Naive B cell (primary cell): Measurements from ENCODE around the gene SIPA1. TPM values are rescaled to one million over a fixed set of nuclear protein-coding genes. Genes with fewer than 3 reads are reported as not detected.
"Not testable (repeated sequence)": the region's sequence is repeated elsewhere in the genome, so short reads cannot be mapped to it uniquely, and the experiment has no call there.

Experiments
- ATAC-seq, 2 donors: fragments of 150-1000 bp; cut with Tn5 transposase; 2 replicates each; pipeline ENCODE4 v1.10.0; 2021; ENCODE audit warnings: low read depth in 2 of 2, mild to moderate bottlenecking in 2 of 2, moderate library complexity in 2 of 2
- DNase-seq: peaks from one replicate; pipeline ENCODE4 v3.0.0; 2022
- H3K27ac Mint-ChIP-seq, 6 donors: one replicate each; pipeline ENCODE4 v1.8.0; 2020 to 2022; ENCODE audit warnings: mild to moderate bottlenecking in 6 of 6, mixed read lengths in 6 of 6, moderate library complexity in 5 of 6, inconsistent platforms in 2 of 6
- H3K27me3 Mint-ChIP-seq, 3 donors: one replicate each; pipeline ENCODE4 v1.8.0; 2021 to 2022; ENCODE audit warnings: mixed read lengths in 3 of 3, mild to moderate bottlenecking in 1 of 3
- H3K36me3 Mint-ChIP-seq, 2 donors: one replicate each; pipeline ENCODE4 v1.8.0; 2020 to 2022; ENCODE audit warnings: mixed read lengths in 2 of 2, inconsistent platforms in 1 of 2, mild to moderate bottlenecking in 1 of 2
- H3K4me1 Mint-ChIP-seq, 3 donors: one replicate each; pipeline ENCODE4 v1.8.0; 2020 to 2022; ENCODE audit warnings: mixed read lengths in 3 of 3, inconsistent platforms in 1 of 3, mild to moderate bottlenecking in 1 of 3, moderate library complexity in 1 of 3
- H3K4me3 Mint-ChIP-seq, 8 donors: one replicate each; pipeline ENCODE4 v1.8.0; 2020 to 2022; ENCODE audit warnings: mild to moderate bottlenecking in 8 of 8, mixed read lengths in 8 of 8, moderate library complexity in 8 of 8, inconsistent platforms in 2 of 8
- H3K9me3 Mint-ChIP-seq, 7 donors: one replicate each; pipeline ENCODE4 v1.8.0; 2020 to 2022; ENCODE audit warnings: mixed read lengths in 7 of 7, mild to moderate bottlenecking in 5 of 7, inconsistent platforms in 2 of 7, moderate library complexity in 1 of 7
- polyA plus RNA-seq, 6 donors: library from polyadenylated mRNA; unstranded; fragments of 300-500 nt; fragmentation: Illumina TruSeq; gene quantifications; one replicate each; pipeline ENCODE4 v1.2.3, GENCODE V29; 2021; ENCODE audit warnings: low read depth in 6 of 6

The SIPA1 gene
- polyA plus RNA-seq, 6 donors from 2014 or later = 160 to 404 (median 207) TPM

- Mint-ChIP-seq H3K36me3 (no peaks in the 10 kb centered on the region), H3K4me3 (no peak overlapping the region), H3K27ac (no peak overlapping the region), H3K9me3 (no peaks in the 10 kb centered on the region), H3K27me3 (no peaks in the 10 kb centered on the region), H3K4me1 (peaks cover 0 to 2% (median 0%) of the 10 kb centered on the region in 3 donors)
- DNase-seq (no peak), ATAC-seq (no peak)
Observed at GRCh38 chr11:65680192-65680743, 42.4 kb downstream of the SIPA1 start.

GRCh38 chr11:65683480-65683879, 45.6 kb downstream of the SIPA1 start:
- ATAC-seq, H3K9me3 Mint-ChIP-seq: not testable (repeated sequence)

GRCh38 chr11:65685981-65686380, 48.1 kb downstream of the SIPA1 start:
- no peak overlapping the region for H3K4me3 Mint-ChIP-seq
- ATAC-seq = no peak

More at GRCh38 chr11:65683480-65683879, 45.6 kb downstream of the SIPA1 start:
- not testable (repeated sequence) for DNase-seq, H3K4me1 Mint-ChIP-seq, H3K36me3 Mint-ChIP-seq, H3K4me3 Mint-ChIP-seq, H3K27me3 Mint-ChIP-seq, H3K27ac Mint-ChIP-seq

GRCh38 chr11:65691847-65692246, 53.9 kb downstream of the SIPA1 start:
- DNase-seq, H3K9me3 Mint-ChIP-seq, H3K36me3 Mint-ChIP-seq, H3K4me3 Mint-ChIP-seq, H3K4me1 Mint-ChIP-seq, H3K27me3 Mint-ChIP-seq, ATAC-seq: not testable (repeated sequence)
- peak overlapping the region in 1 of 6 donors; percentile 49 for H3K27ac Mint-ChIP-seq

More at GRCh38 chr11:65685981-65686380, 48.1 kb downstream of the SIPA1 start:
- Mint-ChIP-seq H3K4me1 (no peaks in the 10 kb centered on the region), H3K27me3 (no peaks in the 10 kb centered on the region), H3K27ac (peak overlapping the region in 1 of 6 donors; percentile 71), H3K9me3 (no peaks in the 10 kb centered on the region), H3K36me3 (no peaks in the 10 kb centered on the region)
- no peak for DNase-seq

GRCh38 chr11:65692367-65692766, 54.5 kb downstream of the SIPA1 start:
- Mint-ChIP-seq H3K36me3 (no peaks in the 10 kb centered on the region), H3K4me1 (no peaks in the 10 kb centered on the region), H3K9me3 (no peaks in the 10 kb centered on the region), H3K4me3 (no peak overlapping the region), H3K27me3 (no peaks in the 10 kb centered on the region), H3K27ac (peak overlapping the region in 1 of 6 donors; percentile 38)
- ATAC-seq (no peak), DNase-seq (no peak)

GRCh38 chr11:65695459-65696241, 57.7 kb downstream of the SIPA1 start:
- Mint-ChIP-seq H3K27me3 (peaks cover 0 to 7% (median 0%) of the 10 kb centered on the region in 3 donors), H3K27ac (no peak overlapping the region)
- ATAC-seq = no peak

GRCh38 chr11:65696802-65697552, 59.1 kb downstream of the SIPA1 start:
- no peak overlapping the region for H3K4me3 Mint-ChIP-seq
- H3K4me1 Mint-ChIP-seq = peaks cover 8 to 10% (median 8%) of the 10 kb centered on the region in 3 donors
- DNase-seq = no peak
- H3K36me3 Mint-ChIP-seq = no peaks in the 10 kb centered on the region
- ATAC-seq = no peak
- H3K27ac Mint-ChIP-seq = no peak overlapping the region
- peaks cover 0 to 7% (median 0%) of the 10 kb centered on the region in 3 donors for H3K27me3 Mint-ChIP-seq
- no peaks in the 10 kb centered on the region for H3K9me3 Mint-ChIP-seq

More at GRCh38 chr11:65695459-65696241, 57.7 kb downstream of the SIPA1 start:
- H3K4me1 Mint-ChIP-seq = peaks cover 7 to 10% (median 8%) of the 10 kb centered on the region in 3 donors
- no peaks in the 10 kb centered on the region for H3K36me3 Mint-ChIP-seq
- H3K9me3 Mint-ChIP-seq = no peaks in the 10 kb centered on the region
- no peak for DNase-seq
- H3K4me3 Mint-ChIP-seq = no peak overlapping the region

GRCh38 chr11:65698205-65698604, 60.3 kb downstream of the SIPA1 start:
- ATAC-seq (no peak), DNase-seq (no peak)
- H3K4me1 Mint-ChIP-seq = peaks cover 8 to 10% (median 8%) of the 10 kb centered on the region in 3 donors
- no peaks in the 10 kb centered on the region for H3K9me3 Mint-ChIP-seq
- peak overlapping the region in 1 of 6 donors; percentile 28 for H3K27ac Mint-ChIP-seq
- peaks cover 0 to 7% (median 0%) of the 10 kb centered on the region in 3 donors for H3K27me3 Mint-ChIP-seq
- no peaks in the 10 kb centered on the region for H3K36me3 Mint-ChIP-seq
- H3K4me3 Mint-ChIP-seq = peak overlapping the region in 1 of 8 donors; percentile 53

- DNase-seq (no peak), ATAC-seq (no peak)
- Mint-ChIP-seq H3K4me3 (no peak overlapping the region), H3K27ac (peak overlapping the region in 1 of 6 donors; percentile 70), H3K9me3 (no peaks in the 10 kb centered on the region), H3K36me3 (no peaks in the 10 kb centered on the region), H3K4me1 (peaks cover 8 to 10% (median 8%) of the 10 kb centered on the region in 3 donors), H3K27me3 (peaks cover 0 to 7% (median 0%) of the 10 kb centered on the region in 3 donors)
Observed at GRCh38 chr11:65699306-65699705, 61.4 kb downstream of the SIPA1 start.

GRCh38 chr11:65700399-65700798, 62.5 kb downstream of the SIPA1 start:
- Mint-ChIP-seq H3K36me3 (no peaks in the 10 kb centered on the region), H3K27me3 (peaks cover 0 to 7% (median 0%) of the 10 kb centered on the region in 3 donors), H3K4me3 (peak overlapping the region in 1 of 8 donors; percentile 21), H3K4me1 (peaks cover 8 to 10% (median 8%) of the 10 kb centered on the region in 3 donors), H3K9me3 (no peaks in the 10 kb centered on the region), H3K27ac (no peak overlapping the region)
- ATAC-seq (peak; percentile 80 to 97), DNase-seq (no peak)

Other genes starting within 250 kb of the SIPA1 start
- 1 to 10 TPM in 5 of 6 donors, under 1 TPM in 1; 0.88 to 4.2 (median 1.2) TPM for gene NEAT1, start 215.3 kb upstream of the SIPA1 start, polyA plus RNA-seq
- 1,000 to 10,000 TPM; 1,985 to 6,450 (median 3,738) TPM for gene MALAT1, start 139.1 kb upstream of the SIPA1 start, polyA plus RNA-seq
- 10 to 100 TPM; 21.8 to 40.0 (median 27.2) TPM for gene SCYL1, start 113.0 kb upstream of the SIPA1 start, polyA plus RNA-seq
- gene LTBP3, start 79.7 kb upstream of the SIPA1 start, polyA plus RNA-seq = 10 to 100 TPM; 12.5 to 40.5 (median 23.0) TPM
- gene ZNRD2, start 67.6 kb upstream of the SIPA1 start, polyA plus RNA-seq = 10 to 100 TPM; 56.9 to 74.5 (median 69.8) TPM
- gene FAM89B, start 65.6 kb upstream of the SIPA1 start, polyA plus RNA-seq = 10 to 100 TPM; 44.3 to 82.6 (median 61.8) TPM
- 10 to 100 TPM in 4 of 6 donors, 1 to 10 TPM in 2; 5.5 to 18.3 (median 11.6) TPM for gene EHBP1L1, start 62.0 kb upstream of the SIPA1 start, polyA plus RNA-seq
- not detected for gene KCNK7, start 42.3 kb upstream of the SIPA1 start, polyA plus RNA-seq
- gene MAP3K11, start 23.9 kb upstream of the SIPA1 start, polyA plus RNA-seq = 10 to 100 TPM in 4 of 6 donors, 1 to 10 TPM in 2; 9.2 to 20.1 (median 11.9) TPM
- 1 to 10 TPM in 5 of 6 donors, not detected in 1; 1.7 to 5.9 (median 3.0) TPM for gene PCNX3, start 22.3 kb upstream of the SIPA1 start, polyA plus RNA-seq
- 10 to 100 TPM; 36.3 to 72.2 (median 48.6) TPM for gene RELA, start 24.8 kb downstream of the SIPA1 start, polyA plus RNA-seq
- 10 to 100 TPM; 38.9 to 71.8 (median 63.6) TPM for gene KAT5, start 74.2 kb downstream of the SIPA1 start, polyA plus RNA-seq
- gene RNASEH2C, start 82.7 kb downstream of the SIPA1 start, polyA plus RNA-seq = 100 to 1,000 TPM in 3 of 6 donors, 10 to 100 TPM in 3; 59.3 to 126 (median 99.1) TPM
- 10 to 100 TPM in 2 of 6 donors, 1 to 10 TPM in 4; 3.4 to 17.2 (median 9.6) TPM for gene AP5B1, start 142.9 kb downstream of the SIPA1 start, polyA plus RNA-seq
- not detected for gene OVOL1, start 149.0 kb downstream of the SIPA1 start, polyA plus RNA-seq
- gene SNX32, start 195.9 kb downstream of the SIPA1 start, polyA plus RNA-seq = 1 to 10 TPM in 5 of 6 donors, not detected in 1; 1.2 to 2.6 (median 1.7) TPM
- 1,000 to 10,000 TPM; 1,822 to 2,570 (median 2,214) TPM for gene CFL1, start 220.1 kb downstream of the SIPA1 start, polyA plus RNA-seq
- gene MUS81, start 222.3 kb downstream of the SIPA1 start, polyA plus RNA-seq = 10 to 100 TPM in 5 of 6 donors, 1 to 10 TPM in 1; 3.2 to 32.0 (median 22.8) TPM
- gene EFEMP2, start 234.7 kb downstream of the SIPA1 start, polyA plus RNA-seq = 1 to 10 TPM in 2 of 6 donors, under 1 TPM in 1, not detected in 3; 0.29 to 1.5 (median 1.1) TPM
- gene CTSW, start 241.7 kb downstream of the SIPA1 start, polyA plus RNA-seq = 1 to 10 TPM in 5 of 6 donors, under 1 TPM in 1; 0.68 to 7.2 (median 3.0) TPM